ENCODE data around the gene OR9Q1.

OR9Q1 gene

DNA sequence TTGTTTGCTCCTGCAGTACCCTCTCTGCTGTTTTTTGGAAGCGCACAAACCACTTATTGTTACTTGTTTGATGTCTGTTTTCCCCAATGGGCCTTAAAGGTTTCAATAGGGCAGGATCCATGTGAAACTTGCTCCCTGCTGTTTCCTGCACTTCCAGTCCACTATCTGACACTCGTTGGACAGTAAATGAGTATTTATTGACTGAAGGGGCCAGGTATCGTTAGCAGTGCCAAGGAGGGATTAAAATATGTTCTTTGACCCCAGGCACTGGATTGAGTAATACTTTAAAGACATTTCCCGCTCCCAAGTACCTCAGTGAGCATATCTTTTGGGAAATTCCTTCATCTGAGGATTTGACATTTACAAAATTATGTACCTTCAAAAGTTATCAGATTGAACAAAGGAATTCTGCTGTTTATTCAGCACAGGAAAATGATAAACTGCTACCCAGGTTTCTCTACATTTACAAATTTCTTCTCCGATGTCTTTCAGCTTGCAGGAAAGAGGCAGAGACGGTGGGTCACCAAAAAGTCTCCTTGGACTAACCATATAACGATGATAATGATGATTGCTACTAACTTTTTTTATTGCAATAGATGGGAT lies 141.9 kb downstream of the OR9Q1 start:
- H3K4me3 ChIP-seq (ENCODE audit: low read depth, low read length) = no peak overlapping the region
- no peak for TF ChIP-seq MYC (IDR thresholded peaks at IDR 0.05; ENCODE audit: low read depth, low read length)
- TF ChIP-seq, protein P1, sequence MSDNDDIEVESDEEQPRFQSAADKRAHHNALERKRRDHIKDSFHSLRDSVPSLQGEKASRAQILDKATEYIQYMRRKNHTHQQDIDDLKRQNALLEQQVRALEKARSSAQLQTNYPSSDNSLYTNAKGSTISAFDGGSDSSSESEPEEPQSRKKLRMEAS (IDR thresholded peaks at IDR 0.05; ENCODE audit: low read depth, low read length) = no peak
- no peak for TF ChIP-seq POLR2A (IDR thresholded peaks at IDR 0.05; ENCODE audit: extremely low read depth, insufficient read length)
- TF ChIP-seq, protein P2, sequence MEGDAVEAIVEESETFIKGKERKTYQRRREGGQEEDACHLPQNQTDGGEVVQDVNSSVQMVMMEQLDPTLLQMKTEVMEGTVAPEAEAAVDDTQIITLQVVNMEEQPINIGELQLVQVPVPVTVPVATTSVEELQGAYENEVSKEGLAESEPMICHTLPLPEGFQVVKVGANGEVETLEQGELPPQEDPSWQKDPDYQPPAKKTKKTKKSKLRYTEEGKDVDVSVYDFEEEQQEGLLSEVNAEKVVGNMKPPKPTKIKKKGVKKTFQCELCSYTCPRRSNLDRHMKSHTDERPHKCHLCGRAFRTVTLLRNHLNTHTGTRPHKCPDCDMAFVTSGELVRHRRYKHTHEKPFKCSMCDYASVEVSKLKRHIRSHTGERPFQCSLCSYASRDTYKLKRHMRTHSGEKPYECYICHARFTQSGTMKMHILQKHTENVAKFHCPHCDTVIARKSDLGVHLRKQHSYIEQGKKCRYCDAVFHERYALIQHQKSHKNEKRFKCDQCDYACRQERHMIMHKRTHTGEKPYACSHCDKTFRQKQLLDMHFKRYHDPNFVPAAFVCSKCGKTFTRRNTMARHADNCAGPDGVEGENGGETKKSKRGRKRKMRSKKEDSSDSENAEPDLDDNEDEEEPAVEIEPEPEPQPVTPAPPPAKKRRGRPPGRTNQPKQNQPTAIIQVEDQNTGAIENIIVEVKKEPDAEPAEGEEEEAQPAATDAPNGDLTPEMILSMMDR (IDR thresholded peaks at IDR 0.05; ENCODE audit: low read depth, low read length) = no peak
- no peak for DNase-seq (ENCODE audit: low read depth)

DNA sequence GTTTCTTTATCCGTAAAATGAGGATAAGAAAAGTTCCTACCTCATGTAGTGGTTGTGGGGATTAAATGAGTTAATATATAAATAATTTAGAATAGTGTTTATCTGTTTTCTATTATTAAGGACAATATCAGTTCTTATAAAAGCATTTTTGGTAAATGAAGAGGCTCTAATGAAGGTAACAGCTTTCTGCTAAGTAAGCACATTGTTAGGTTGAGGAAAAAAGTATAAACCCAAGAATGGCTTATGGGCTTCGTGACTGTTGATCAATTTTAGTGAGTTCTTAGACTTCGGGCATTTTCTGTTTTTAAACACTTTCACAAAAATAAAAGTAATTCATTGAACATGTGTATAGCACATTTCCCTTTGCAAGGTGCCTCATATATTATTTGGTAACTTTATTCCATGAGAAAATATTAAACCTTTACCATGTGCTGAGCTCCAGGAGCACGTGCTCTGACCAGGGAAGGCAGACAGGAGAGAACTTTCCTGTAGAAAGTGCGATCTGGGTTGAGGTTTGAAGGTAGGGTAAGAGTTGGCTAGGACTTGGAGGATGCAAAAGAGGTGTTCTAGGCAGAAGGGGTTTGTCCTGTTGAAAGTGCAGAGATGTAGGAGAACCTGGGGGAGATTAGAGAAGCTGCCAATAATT lies 153.9 kb downstream of the OR9Q1 start:
- DNase-seq (ENCODE audit: low read depth) = no peak
- TF ChIP-seq, protein P2 (IDR thresholded peaks at IDR 0.05; ENCODE audit: low read depth, low read length) = no peak
- TF ChIP-seq, protein P1 (IDR thresholded peaks at IDR 0.05; ENCODE audit: low read depth, low read length) = peak; percentile 71
- no peak overlapping the region for H3K4me3 ChIP-seq (ENCODE audit: low read depth, low read length)

DNA sequence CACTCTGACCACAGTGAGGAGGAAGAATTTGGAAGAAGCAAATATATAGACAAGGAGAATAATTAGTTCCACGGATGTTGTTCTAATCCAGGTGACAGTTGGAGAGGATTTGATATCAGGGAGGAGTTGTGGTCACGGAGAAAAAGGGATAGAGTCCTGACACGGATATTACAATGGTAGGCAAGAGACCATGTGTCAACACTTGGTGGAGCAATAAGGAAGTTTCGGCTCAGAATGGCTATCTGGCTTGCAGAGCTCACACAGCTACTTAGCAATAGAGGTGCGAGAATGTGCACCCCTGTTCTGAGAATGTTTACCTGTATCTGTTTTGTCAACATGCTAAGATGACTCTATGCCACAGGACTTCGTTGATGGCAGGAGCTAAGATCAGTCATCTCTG lies 154.8 kb downstream of the OR9Q1 start:
- TF ChIP-seq, protein P1 (IDR thresholded peaks at IDR 0.05; ENCODE audit: low read depth, low read length) = no peak
- TF ChIP-seq MYC (IDR thresholded peaks at IDR 0.05; ENCODE audit: low read depth, low read length) (no peak), POLR2A (IDR thresholded peaks at IDR 0.05; ENCODE audit: extremely low read depth, insufficient read length) (no peak)
- TF ChIP-seq, protein P2 (IDR thresholded peaks at IDR 0.05; ENCODE audit: low read depth, low read length) = no peak
- no peak overlapping the region for H3K4me3 ChIP-seq (ENCODE audit: low read depth, low read length)
- no peak for DNase-seq (ENCODE audit: low read depth)

DNA sequence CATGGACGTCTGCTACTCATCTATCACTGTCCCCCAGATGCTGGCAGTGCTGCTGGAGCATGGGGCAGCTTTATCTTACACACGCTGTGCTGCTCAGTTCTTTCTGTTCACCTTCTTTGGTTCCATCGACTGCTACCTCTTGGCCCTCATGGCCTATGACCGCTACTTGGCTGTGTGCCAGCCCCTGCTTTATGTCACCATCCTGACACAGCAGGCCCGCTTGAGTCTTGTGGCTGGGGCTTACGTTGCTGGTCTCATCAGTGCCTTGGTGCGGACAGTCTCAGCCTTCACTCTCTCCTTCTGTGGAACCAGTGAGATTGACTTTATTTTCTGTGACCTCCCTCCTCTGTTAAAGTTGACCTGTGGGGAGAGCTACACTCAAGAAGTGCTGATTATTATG lies 156.0 kb downstream of the OR9Q1 start:
- peak; percentile 10 for DNase-seq (ENCODE audit: low read depth)
- no peak for TF ChIP-seq MYC (IDR thresholded peaks at IDR 0.05; ENCODE audit: low read depth, low read length)

DNA sequence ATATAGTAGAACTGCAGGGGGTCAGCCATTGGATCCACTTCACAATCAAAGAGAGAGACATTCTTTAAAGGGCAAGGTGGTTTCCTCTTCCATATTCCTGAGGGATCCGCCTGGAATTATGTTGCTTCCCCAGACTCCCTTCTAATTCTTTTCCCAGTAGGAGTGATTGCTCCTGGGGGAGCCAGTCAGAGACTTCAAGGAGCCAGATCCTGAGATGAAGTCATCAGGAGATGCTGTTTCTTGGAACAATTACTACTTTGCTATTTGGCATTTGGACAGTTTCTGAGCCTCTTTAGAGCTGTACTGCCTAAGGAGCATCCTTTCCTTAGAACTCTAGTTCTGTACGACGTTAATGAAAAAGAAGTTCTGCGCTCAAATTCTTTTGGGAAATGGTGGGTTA lies 163.3 kb downstream of the OR9Q1 start:
- no peak for DNase-seq (ENCODE audit: low read depth)
- H3K4me3 ChIP-seq (ENCODE audit: low read depth, low read length) = no peak overlapping the region
- no peak for TF ChIP-seq POLR2A (IDR thresholded peaks at IDR 0.05; ENCODE audit: extremely low read depth, insufficient read length)
- TF ChIP-seq, protein P1 (IDR thresholded peaks at IDR 0.05; ENCODE audit: low read depth, low read length) = no peak

More for the DNA sequence above, 156.0 kb downstream of the OR9Q1 start:
- H3K4me3 ChIP-seq (ENCODE audit: low read depth, low read length) = no peak overlapping the region

DNA sequence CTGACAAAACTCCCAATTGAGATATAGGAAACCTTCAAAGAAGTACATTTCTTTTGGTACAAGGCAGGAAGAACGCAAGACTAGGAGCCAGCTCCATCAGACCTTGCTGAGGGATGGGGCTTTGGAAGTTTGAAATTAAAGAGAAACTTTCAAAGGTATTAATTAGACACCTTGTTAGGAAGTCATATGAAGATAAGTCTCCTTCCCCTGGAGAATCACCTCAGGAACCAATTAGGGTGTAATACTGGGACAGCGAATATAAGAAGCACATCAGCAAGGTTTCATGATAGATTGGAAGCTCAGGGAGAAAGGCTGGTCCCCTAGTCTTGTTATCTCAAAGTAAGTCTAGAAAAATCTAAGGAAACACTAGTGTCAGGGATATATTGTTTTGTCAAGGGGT lies 165.1 kb downstream of the OR9Q1 start, which contains the start of gene OR9Q2:
OR9Q2 (plus strand) TSS at position 301 of the 400 bp plus-strand sequence. CDS start 1,421 bp downstream, outside the sequence.
- no peak for DNase-seq (ENCODE audit: low read depth)
- no peak for TF ChIP-seq POLR2A (IDR thresholded peaks at IDR 0.05; ENCODE audit: extremely low read depth, insufficient read length)
- TF ChIP-seq, protein P1 (IDR thresholded peaks at IDR 0.05; ENCODE audit: low read depth, low read length) = no peak
- TF ChIP-seq MYC (IDR thresholded peaks at IDR 0.05; ENCODE audit: low read depth, low read length) = no peak
- TF ChIP-seq, protein P2 (IDR thresholded peaks at IDR 0.05; ENCODE audit: low read depth, low read length) = no peak
- no peak within 1 kb of the TSS for H3K4me3 ChIP-seq (ENCODE audit: low read depth, low read length)

All from NB4 (cell line).